ENCODE results near the gene WBP2. TPM values are rescaled to one million over a fixed set of nuclear protein-coding genes. Genes with fewer than 3 reads are reported as not detected.

WBP2 gene
- total RNA-seq: 10 to 100 TPM; 47.8 to 52.9 TPM

- ChIA-PET POLR2A (interaction anchor here (0.5 to 2.9 kb wide), 21 partner anchors 9 to 821 kb away, joined by 3 to 19 read pairs (median 4); partner anchors contain the start of genes GALK1, ITGB4 and TRIM65), CTCF (interaction anchor here (0.6 to 4.2 kb wide), 13 partner anchors 8 to 266 kb away, joined by 3 to 23 read pairs (median 4); partner anchors contain the start of genes MRPL38, TRIM65 and UNC13D)
Observed at GRCh38 chr17:75855310-75856061, at the start of gene WBP2. TSS of gene WBP2 (minus strand) at chr17:75855335. CDS start at chr17:75855297, 38 bp downstream.

- ChIA-PET POLR2A (no interaction called here), CTCF (interaction anchor here (1.0 to 1.2 kb wide), 2 partner anchors 23 to 47 kb away, joined by 3 read pairs; partner anchors contain the start of gene WBP2)
Observed at GRCh38 chr17:75902406-75902805, 47.3 kb upstream of the WBP2 start.

DNA sequence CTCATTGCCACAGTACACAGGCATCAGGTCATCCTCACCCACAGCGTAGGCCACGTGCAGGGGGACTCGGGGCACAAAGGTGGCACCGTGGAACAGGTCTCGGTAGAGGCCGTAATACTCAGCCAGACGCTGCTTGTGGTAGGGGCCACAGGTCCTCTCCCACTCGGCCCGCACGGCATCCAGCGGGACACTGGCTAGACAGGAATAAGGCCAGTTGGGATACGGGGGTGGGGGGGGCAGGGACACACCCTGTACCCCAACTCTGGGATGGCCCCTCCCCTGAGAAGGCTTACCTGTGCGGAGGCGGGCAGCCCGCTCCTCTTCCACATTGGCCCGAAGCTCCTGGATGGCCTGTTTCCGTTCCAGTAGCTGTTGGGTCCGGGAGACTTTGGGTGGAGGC, 46.6 kb upstream of the WBP2 start:
- ChIA-PET CTCF (no interaction called here), POLR2A (no interaction called here)

GRCh38 chr17:75900691-75901533, 45.8 kb upstream of the WBP2 start:
- ChIA-PET POLR2A (interaction anchor here (0.7 to 1.3 kb wide), 2 partner anchors 46 to 148 kb away, joined by 5 to 7 read pairs; partner anchors contain the start of gene WBP2), CTCF (interaction anchor here (0.6 to 1.1 kb wide), 4 partner anchors 103 to 980 kb away, joined by 3 to 5 read pairs (median 4); no protein-coding TSS in a partner anchor)

DNA sequence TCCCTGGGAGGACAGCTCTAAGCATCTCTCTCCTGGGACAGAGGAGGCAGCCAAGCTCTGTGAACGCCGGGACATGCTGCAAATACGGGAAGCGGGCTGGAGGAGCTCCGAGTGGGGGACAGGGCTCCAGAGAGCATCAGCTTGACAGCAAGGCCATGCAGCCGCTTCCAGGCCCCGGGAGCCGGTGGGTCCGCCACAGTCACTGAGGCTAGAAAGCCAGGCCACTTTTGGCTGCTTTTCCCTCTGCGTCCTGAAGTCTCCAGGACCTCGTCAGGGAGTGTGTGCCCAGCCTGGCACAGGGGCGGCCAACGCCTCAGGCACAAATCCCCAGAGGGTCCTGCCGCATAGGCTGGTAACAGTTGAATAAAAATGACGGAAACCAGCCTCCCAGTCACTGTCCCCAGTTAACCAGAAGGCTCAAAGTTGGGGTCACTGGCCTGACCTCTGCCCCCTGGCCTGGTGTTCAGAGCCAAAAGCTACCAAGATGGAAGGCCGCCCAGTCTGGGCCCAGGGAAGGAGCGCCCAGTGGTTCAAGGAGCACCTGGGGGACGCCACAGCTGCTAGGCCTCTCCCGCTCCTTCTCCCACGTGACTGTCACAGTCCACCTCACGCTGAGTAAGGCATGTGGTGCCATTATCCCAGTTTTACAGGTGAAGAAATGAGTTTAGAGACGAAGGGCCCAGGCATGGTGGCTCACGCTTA, 44.8 kb upstream of the WBP2 start:
- CTCF ChIA-PET: interaction anchor here (0.7 to 1.1 kb wide), 4 partner anchors 104 to 172 kb away, joined by 3 to 5 read pairs (median 3); no protein-coding TSS in a partner anchor
- POLR2A ChIA-PET: interaction anchor here (1.3 kb wide), 1 partner anchor 45 kb away, joined by 5 read pairs; the partner anchor contains the start of gene WBP2

DNA sequence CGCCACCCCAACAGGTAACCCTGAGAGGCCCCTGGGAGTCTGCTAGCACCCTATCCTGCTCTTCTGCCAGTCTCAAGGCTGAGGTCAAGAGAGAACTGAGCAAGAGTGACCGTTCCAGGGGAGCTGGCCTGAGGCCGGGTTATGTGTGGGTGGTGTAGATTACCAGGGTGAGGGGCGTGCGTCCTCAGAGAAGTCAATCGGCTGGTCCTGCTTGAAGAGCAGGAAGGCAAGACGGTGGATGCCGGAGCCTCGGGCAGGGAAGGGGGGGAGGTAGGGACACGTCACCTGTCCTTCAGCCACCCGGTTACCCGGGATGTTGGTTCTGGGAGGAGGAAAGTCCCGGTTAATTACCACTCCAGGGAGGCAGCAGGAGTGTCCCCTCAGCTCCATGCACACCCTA, 44.2 kb upstream of the WBP2 start:
- ChIA-PET CTCF (interaction anchor here (0.9 kb wide), 1 partner anchor 132 kb away, joined by 3 read pairs; no protein-coding TSS in a partner anchor), POLR2A (no interaction called here)

GRCh38 chr17:75898791-75899190, 43.7 kb upstream of the WBP2 start:
- POLR2A ChIA-PET: interaction anchor here (0.8 kb wide), 1 partner anchor 43 kb away, joined by 3 read pairs; the partner anchor contains the start of gene WBP2
- CTCF ChIA-PET: interaction anchor here (3.7 kb wide), 1 partner anchor 21 kb away, joined by 37 read pairs; the partner anchor contains the start of gene TRIM47

DNA sequence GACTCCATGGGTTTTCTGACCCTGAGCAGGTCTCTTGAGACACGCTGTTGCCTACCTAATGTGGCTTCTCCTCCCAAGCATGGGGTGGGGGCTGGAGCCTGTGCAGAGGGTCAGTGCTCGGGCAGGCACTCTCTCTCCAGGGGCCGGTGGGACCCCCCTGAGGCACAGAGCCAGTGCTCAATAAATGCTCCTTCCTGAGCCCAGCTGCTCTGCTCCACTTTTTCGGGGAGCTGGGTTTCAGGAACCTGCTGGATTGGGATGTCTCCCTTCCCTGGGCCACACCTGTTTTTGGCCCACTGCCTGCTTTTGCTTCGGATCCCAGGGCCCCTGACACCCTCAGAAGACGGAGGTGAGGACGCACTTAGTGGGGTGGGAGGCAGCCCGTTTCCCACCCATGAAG, 42.9 kb upstream of the WBP2 start:
- ChIA-PET POLR2A (interaction anchor here (0.8 kb wide), 1 partner anchor 42 kb away, joined by 3 read pairs; the partner anchor contains the start of gene WBP2), CTCF (interaction anchor here (0.6 to 3.7 kb wide), 3 partner anchors 21 to 115 kb away, joined by 3 to 37 read pairs (median 4); partner anchors contain the start of gene TRIM47)

DNA sequence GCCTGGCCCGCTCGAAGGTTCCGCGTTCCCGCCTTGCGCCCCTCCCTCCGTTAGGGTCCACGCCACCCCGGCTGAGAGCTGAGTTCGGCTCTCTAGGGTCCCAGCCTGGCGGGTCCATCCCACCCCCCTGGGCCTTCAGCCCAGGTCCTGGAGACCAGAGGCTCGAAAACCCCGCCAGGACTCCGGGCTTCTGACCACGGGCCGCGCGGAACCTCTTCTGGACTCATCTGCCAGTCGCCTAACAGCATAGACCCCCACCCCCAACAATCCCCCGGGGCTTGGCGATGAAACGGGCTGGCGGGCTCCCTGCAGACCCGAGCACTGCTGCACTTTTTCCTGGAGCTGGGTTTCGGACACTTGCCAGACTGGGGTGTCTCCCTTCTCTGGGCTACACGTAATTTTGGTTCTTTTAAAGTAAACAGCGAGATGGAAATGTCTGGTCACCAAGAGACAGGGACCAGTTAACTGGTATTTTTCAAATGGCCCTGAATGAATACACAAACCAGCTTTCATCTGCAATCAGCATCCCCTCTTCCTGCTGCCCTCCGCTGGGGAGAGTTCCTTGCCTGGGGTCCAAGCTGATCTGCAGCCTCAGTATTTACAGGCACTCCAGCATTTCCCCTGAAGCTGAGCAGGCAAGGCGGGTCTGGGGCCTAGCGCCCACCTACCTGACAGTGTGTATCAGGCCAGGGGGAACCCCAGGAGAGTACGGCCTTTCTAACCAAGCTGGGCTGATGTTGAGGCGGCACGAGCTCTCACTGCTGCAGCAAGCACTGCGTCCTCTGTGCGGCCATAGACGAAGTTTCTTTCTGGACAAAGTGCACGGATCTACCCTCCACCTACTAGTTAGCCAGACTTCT, 42.3 kb upstream of the WBP2 start:
- ChIA-PET CTCF (interaction anchor here (0.6 to 3.7 kb wide), 6 partner anchors 8 to 114 kb away, joined by 3 to 37 read pairs (median 6); partner anchors contain the start of genes MRPL38 and TRIM47), POLR2A (interaction anchor here (0.6 to 2.3 kb wide), 7 partner anchors 8 to 295 kb away, joined by 3 to 19 read pairs (median 5); partner anchors contain the start of gene WBP2)

DNA sequence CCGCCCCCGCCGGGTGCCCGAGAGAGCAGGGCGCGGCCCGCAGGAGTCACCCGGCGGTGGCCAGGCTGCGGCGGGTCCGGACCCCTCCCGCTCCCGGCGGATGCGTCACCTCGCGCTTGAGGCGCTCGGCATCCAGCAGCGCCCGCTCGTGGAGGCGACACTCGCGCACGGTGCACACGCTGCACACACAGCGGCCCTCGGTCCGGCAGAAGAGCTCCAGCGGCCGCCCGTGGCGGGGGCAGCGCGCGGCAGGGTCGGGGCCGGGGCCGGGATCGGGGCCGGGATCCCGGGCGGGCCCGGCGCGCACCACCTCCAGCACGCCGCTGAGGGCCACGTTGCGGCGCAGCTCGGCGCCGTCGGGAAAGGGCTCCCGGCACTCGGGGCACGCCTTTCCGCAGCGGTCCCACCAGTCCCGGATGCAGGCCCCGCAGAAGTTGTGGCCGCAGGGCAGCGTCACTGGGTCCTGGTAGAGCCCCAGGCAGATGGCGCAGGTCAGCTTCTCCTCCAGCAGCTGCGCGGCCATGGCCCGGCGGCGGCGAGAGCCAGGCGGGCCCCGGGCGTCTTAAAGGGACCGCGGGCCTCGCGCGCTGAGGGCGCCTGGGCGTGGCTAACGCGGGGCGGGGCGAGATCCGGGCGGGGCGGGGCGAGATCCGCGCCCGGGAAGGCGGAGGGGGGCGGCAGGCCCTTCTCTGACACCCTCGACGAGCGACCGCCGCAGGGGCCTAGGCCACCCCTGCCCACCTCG, 41.5 kb upstream of the WBP2 start, which contains the start of gene TRIM65:
Gene TRIM65 (minus strand): TSS at position 537 of the 745 bp plus-strand sequence. CDS start 14 bp downstream, at position 523.
- CTCF ChIA-PET: interaction anchor here (0.6 to 3.7 kb wide), 16 partner anchors 9 to 286 kb away, joined by 3 to 37 read pairs (median 4); partner anchors contain the start of genes MRPL38, TRIM47 and WBP2
- POLR2A ChIA-PET: interaction anchor here (0.6 to 2.3 kb wide), 16 partner anchors 8 to 384 kb away, joined by 3 to 19 read pairs (median 4); partner anchors contain the start of genes MRPL38, TRIM47, UNK and WBP2

DNA sequence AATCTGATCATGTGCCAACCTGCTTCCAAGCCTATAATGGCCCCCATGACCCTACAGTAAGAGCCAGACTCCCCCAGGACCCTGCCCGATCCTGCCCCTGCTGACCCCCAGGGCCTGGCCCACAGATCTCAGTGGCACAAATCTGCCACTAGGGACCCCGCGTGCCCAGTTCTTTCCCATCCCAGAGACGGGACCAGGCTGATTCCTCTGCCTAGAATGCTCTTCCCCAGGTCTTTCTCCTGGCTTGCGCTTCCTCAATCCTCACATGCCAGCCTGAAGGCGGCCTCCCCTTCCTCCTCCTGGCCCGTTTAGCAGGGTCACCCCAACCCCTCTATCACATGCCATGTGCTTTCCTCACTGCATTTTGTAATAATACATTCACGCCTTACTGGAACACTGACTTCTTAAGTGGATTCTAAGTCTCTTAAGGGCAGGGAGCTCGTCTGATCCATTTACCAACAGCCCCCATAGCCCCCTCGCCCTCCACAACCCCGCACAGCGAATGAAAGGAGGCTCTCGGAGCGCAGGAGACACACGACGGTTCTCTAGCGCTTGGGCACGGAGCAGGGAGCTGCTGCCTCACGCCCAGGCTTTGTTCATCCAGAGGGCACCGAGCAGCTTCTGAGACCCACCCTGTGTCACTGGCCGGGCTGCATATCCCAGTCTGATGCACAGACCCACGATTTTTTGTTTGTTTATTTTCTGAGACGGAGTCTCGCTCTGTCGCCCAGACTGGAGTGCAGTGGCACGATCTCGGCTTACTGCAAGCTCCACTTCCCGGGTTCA, 40.4 kb upstream of the WBP2 start:
- CTCF ChIA-PET: interaction anchor here (0.6 to 3.7 kb wide), 16 partner anchors 10 to 142 kb away, joined by 3 to 37 read pairs (median 4); partner anchors contain the start of genes MRPL38, TRIM47 and WBP2
- POLR2A ChIA-PET: interaction anchor here (0.7 to 2.3 kb wide), 10 partner anchors 9 to 385 kb away, joined by 3 to 19 read pairs (median 4); partner anchors contain the start of genes MRPL38, TRIM47, UNK and WBP2

DNA sequence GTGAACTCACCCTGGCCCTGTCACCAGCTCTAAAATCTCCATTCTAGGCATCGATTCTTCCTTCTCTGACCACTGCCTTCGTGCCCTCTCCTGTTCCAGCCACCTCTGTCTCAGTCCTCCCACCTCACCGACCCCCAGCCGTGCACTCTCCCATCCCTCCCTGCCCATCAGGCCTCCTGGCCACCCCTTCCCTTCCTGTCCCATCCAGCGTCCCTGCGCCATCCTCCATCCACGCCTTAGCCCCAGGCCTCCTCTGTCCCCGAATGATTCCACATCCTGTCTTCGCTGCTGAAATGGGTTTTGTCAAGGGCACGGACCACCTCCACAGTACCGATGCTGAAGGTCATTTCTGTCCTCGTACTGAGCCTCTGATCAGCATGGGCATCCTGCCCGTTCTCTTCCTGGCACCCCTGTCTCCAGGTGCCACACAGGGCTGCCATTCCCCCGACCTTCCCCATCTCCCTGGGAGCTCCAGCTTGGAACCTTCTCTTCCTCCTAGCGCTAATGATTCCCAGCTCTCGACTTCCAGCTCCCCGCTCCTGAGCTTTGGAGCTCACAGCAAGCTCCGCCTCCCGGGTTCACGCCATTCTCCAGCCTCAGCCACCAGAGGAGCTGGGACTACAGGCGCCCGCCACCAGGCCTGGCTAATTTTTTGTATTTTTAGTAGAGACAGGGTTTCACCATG, 39.1 kb upstream of the WBP2 start:
- CTCF ChIA-PET: interaction anchor here (0.8 to 6.4 kb wide), 7 partner anchors 10 to 111 kb away, joined by 4 to 25 read pairs (median 4); partner anchors contain the start of genes TRIM47 and UNC13D
- POLR2A ChIA-PET: interaction anchor here (0.6 kb wide), 1 partner anchor 8 kb away, joined by 4 read pairs; no protein-coding TSS in a partner anchor

- ChIA-PET CTCF (interaction anchor here (0.8 to 6.4 kb wide), 5 partner anchors 11 to 49 kb away, joined by 4 to 25 read pairs (median 5); partner anchors contain the start of genes TRIM47 and UNC13D), POLR2A (no interaction called here)
Observed at GRCh38 chr17:75893305-75894048, 38.3 kb upstream of the WBP2 start.
